HepG2 (cell line): ENCODE measurements around the gene NDUFV1. TPM values are rescaled to one million over a fixed set of nuclear protein-coding genes. Genes with fewer than 3 reads are reported as not detected.

Experiments
- ATAC-seq: fragments of 200-7000 bp; cut with Tn5 transposase; 3 replicates; pipeline ENCODE4 v1.9.1; 2020; ENCODE audit warnings: mild to moderate bottlenecking, moderate library complexity
- BruUV-seq: library from RNA; stranded (reverse); fragments of 400-500 nt; replicated peaks from 2 replicates; lab custom pipeline; 2021; lab: Mats Ljungman, UMichigan
- CTCF ChIA-PET: fragments of 300-600 bp; formaldehyde crosslinking; extraction: SDS; loops from one replicate; lab custom pipeline; 2021; ENCODE audit warnings: low total read pairs, inconsistent platforms, low intra/inter-chr PET ratio; lab: Yijun Ruan, JAX
- POLR2A ChIA-PET: fragments of 350-600 bp; sonication (Branson Sonifier 250); formaldehyde crosslinking; loops from one replicate; lab custom pipeline; 2020; ENCODE audit warnings: antibody characterized with exemption, inconsistent platforms; lab: Yijun Ruan, JAX
- DNase-seq: peaks from one replicate; pipeline ENCODE4 v3.0.0-alpha.2; 2015; ENCODE audit warnings: low spot score
- FAIRE-seq: peaks from 3 replicates; lab custom pipeline; 2011; peaks lifted over from hg19 to GRCh38; lab: Jason Lieb, UNC
- H2AFZ ChIP-seq: one replicate; pipeline ENCODE4 v1.6.1; 2011; ENCODE audit warnings: low read length, inconsistent platforms
- H3K27ac ChIP-seq: fragments of 300-600 bp; 3 replicates; pipeline ENCODE4 v1.8.0; 2011; ENCODE audit warnings: mixed run types, mild to moderate bottlenecking, mixed read lengths, low read length, inconsistent platforms; ENCODE audit not compliant: insufficient read depth; ENCODE audit errors: extremely low read length
- H3K27me3 ChIP-seq, 2 experiments: fragments of 200-600 bp in 1 of 2; 2 replicates in 1 of 2; 3 replicates in 1 of 2; pipeline versions ENCODE4 v1.6.0 to v1.8.0; 2011; ENCODE audit warnings: low read length in 2 of 2, mild to moderate bottlenecking in 2 of 2, moderate library complexity in 2 of 2, inconsistent platforms in 1 of 2; ENCODE audit not compliant: insufficient read depth in 2 of 2, control insufficient read depth in 1 of 2
- H3K36me3 ChIP-seq, 2 experiments: fragments of 200-600 bp in 1 of 2; replicated peaks in 1 of 2; 2 replicates in 1 of 2; 3 replicates in 1 of 2; pipeline versions ENCODE4 v1.5.1 to v1.8.0; 2011; ENCODE audit warnings: low read length in 2 of 2, inconsistent platforms in 1 of 2; ENCODE audit not compliant: insufficient read depth in 2 of 2, control insufficient read depth in 1 of 2
- H3K4me1 ChIP-seq: 2 replicates; pipeline ENCODE4 v1.5.1; 2012; ENCODE audit warnings: low read length, inconsistent platforms; ENCODE audit not compliant: insufficient read depth
- H3K4me2 ChIP-seq: 2 replicates; pipeline ENCODE4 v1.6.0; 2011; ENCODE audit warnings: low read depth, low read length, inconsistent platforms
- H3K4me3 ChIP-seq, 3 experiments: fragments of 200-600 bp in 1 of 3; sonication (generic), shearing (Covaris generic) in 1 of 3; replicated peaks in 1 of 3; 2 replicates each; pipeline ENCODE4 v1.5.1; 2011 to 2016; ENCODE audit warnings: low read length in 3 of 3, inconsistent platforms in 2 of 3, low read depth in 2 of 3, mild to moderate bottlenecking in 2 of 3, control low read depth in 1 of 3, mixed read lengths in 1 of 3; ENCODE audit not compliant: insufficient read depth in 1 of 3
- H3K79me2 ChIP-seq: one replicate; pipeline ENCODE4 v1.6.1; 2011; ENCODE audit warnings: low read length, inconsistent platforms; ENCODE audit not compliant: insufficient read depth
- H3K9ac ChIP-seq: 2 replicates; pipeline ENCODE4 v1.6.0; 2011; ENCODE audit warnings: mild to moderate bottlenecking, low read depth, low read length, inconsistent platforms; ENCODE audit not compliant: insufficient read depth
- H3K9me3 ChIP-seq: 2 replicates; pipeline ENCODE4 v1.5.1; 2012; ENCODE audit warnings: mild to moderate bottlenecking, low read length
- H4K20me1 ChIP-seq: 2 replicates; pipeline ENCODE4 v1.6.0; 2011; ENCODE audit warnings: inconsistent platforms, mild to moderate bottlenecking, low read length, moderate library complexity; ENCODE audit not compliant: insufficient read depth
- CBFB ChIP-seq: sonication (generic); formaldehyde crosslinking; IDR thresholded peaks from 2 replicates; pipeline ENCODE4 v1.4.0; 2020; ENCODE audit warnings: missing genetic modification reagents
- KAT7 ChIP-seq: IDR thresholded peaks from 2 replicates; pipeline ENCODE4 v1.6.1; 2018; ENCODE audit warnings: borderline replicate concordance, missing compliant biosample characterization
- MTA1 ChIP-seq: sonication (generic); formaldehyde crosslinking; IDR thresholded peaks from 2 replicates; pipeline ENCODE4 v1.4.0; 2020; ENCODE audit warnings: missing genetic modification reagents, mild to moderate bottlenecking, borderline replicate concordance
- MXD1 ChIP-seq: sonication (generic); formaldehyde crosslinking; IDR thresholded peaks from 2 replicates; pipeline ENCODE4 v1.4.0; 2020; ENCODE audit warnings: mild to moderate bottlenecking, missing genetic modification reagents
- SNAPC2 ChIP-seq: sonication (generic); formaldehyde crosslinking; IDR thresholded peaks from 2 replicates; pipeline ENCODE4 v1.8.1; 2022; ENCODE audit warnings: mild to moderate bottlenecking, missing genetic modification reagents
- ZMYM2 ChIP-seq: sonication (generic); formaldehyde crosslinking; IDR thresholded peaks from 2 replicates; pipeline ENCODE4 v1.8.0; 2022; ENCODE audit warnings: mild to moderate bottlenecking, missing genetic modification reagents
- ZNF230 ChIP-seq: sonication (generic); formaldehyde crosslinking; IDR thresholded peaks from 2 replicates; pipeline ENCODE4 v1.4.0; 2020; ENCODE audit warnings: mild to moderate bottlenecking, missing genetic modification reagents
- ZNF7 ChIP-seq: IDR thresholded peaks from 2 replicates; pipeline ENCODE4 v1.6.1; 2016; ENCODE audit warnings: missing biosample characterization, missing genetic modification reagents
- ZNF850 ChIP-seq: sonication (generic); formaldehyde crosslinking; conservative IDR thresholded peaks from 2 replicates; pipeline ENCODE4 v1.9.0; 2021; ENCODE audit warnings: mild to moderate bottlenecking, missing genetic modification reagents
- ZNF879 ChIP-seq: sonication (generic); formaldehyde crosslinking; IDR thresholded peaks from 2 replicates; pipeline ENCODE4 v1.8.1; 2023; ENCODE audit warnings: missing genetic modification reagents
- ZXDC ChIP-seq: sonication (generic); formaldehyde crosslinking; IDR thresholded peaks from 2 replicates; pipeline ENCODE4 v1.5.0; 2020; ENCODE audit warnings: mild to moderate bottlenecking, missing genetic modification reagents
- WGBS: methylation state at CpG from one replicate; pipeline ENCODE4 v1.1.6; 2017; ENCODE audit warnings: low lambda C conversion rate; 5-methylcytosine and 5-hydroxymethylcytosine counted together
- in situ Hi-C: cut with HindIII; loops from 2 replicates; pipeline ENCODE4 v1.10.0; 2017; ENCODE audit warnings: low pct_unique_long_range_greater_than_20kb; ENCODE audit not compliant: extremely low pct_ligation_motif_present
- intact Hi-C: fragments of 100-400 bp; cut with micrococcal nuclease; formaldehyde crosslinking; loops from one replicate; pipeline ENCODE4 v1.10.0; 2022; ENCODE audit not compliant: unreplicated experiment
- polyA plus RNA-seq, 8 experiments: library from polyadenylated mRNA; depleted of rRNA in 3 of 8; stranded (reverse) in 7 of 8; unstranded in 1 of 8; fragments of >200 nt; fragmentation: Illumina TruSeq in 4 of 8; extraction: Trizol in 4 of 8; gene quantifications; 2 replicates each; pipeline versions ENCODE4 v1.2.1 to v1.2.3, GENCODE V29; 2011 to 2016; ENCODE audit warnings: low read depth in 4 of 8, missing spikeins in 1 of 8, mixed read lengths in 1 of 8; ENCODE audit not compliant: insufficient read depth in 1 of 8
- total RNA-seq, 5 experiments: library from RNA; depleted of rRNA; stranded (reverse); fragments of >200 nt; fragmentation: Illumina TruSeq; extraction: Trizol; gene quantifications; 2 replicates each; pipeline ENCODE4 v1.2.3, GENCODE V29; 2016; ENCODE audit warnings: low read depth in 1 of 5
- TF ChIP-seq, protein P1 (sequence below): sonication (generic); formaldehyde crosslinking; IDR thresholded peaks from 2 replicates; pipeline ENCODE4 v1.9.0; 2021; ENCODE audit warnings: missing genetic modification reagents, borderline replicate concordance

The NDUFV1 gene
- total and polyA plus RNA-seq, 2 of the 13 experiments (the other 11 are each of a cell fraction or from before 2014, with no cell fraction given) = 88.9 to 137 TPM

- POLR2A ChIA-PET = interaction anchor here (1.4 to 4.8 kb wide), 4 partner anchors 11 to 22 kb away, joined by 4 to 52 read pairs (median 8); partner anchors contain the start of gene ACY3
- peak overlapping the region; percentile 91 for H3K4me2 ChIP-seq
- ATAC-seq (no peak), DNase-seq (no peak), FAIRE-seq (no peak)
- peak overlapping the region; percentile 78; the same call in 1 of the 2 replicates for H3K9ac ChIP-seq
- no peaks in the 10 kb centered on the region for H3K36me3 ChIP-seq
- intact Hi-C loops = no loop called here
- 100% methylated on average over 5 of the region's 15 CpGs for WGBS
- TF ChIP-seq ZXDC (CRISPR knock-in tag) (no peak), ZNF879 (CRISPR knock-in tag) (no peak), ZNF230 (CRISPR knock-in tag) (no peak), CBFB (CRISPR knock-in tag) (no peak), SNAPC2 (CRISPR knock-in tag) (no peak), MXD1 (CRISPR knock-in tag) (no peak), ZMYM2 (CRISPR knock-in tag) (no peak), ZNF850 (CRISPR knock-in tag) (no peak), ZNF7 (CRISPR knock-in tag) (no peak), KAT7 (no peak), MTA1 (no peak)
- TF ChIP-seq, protein P1, sequence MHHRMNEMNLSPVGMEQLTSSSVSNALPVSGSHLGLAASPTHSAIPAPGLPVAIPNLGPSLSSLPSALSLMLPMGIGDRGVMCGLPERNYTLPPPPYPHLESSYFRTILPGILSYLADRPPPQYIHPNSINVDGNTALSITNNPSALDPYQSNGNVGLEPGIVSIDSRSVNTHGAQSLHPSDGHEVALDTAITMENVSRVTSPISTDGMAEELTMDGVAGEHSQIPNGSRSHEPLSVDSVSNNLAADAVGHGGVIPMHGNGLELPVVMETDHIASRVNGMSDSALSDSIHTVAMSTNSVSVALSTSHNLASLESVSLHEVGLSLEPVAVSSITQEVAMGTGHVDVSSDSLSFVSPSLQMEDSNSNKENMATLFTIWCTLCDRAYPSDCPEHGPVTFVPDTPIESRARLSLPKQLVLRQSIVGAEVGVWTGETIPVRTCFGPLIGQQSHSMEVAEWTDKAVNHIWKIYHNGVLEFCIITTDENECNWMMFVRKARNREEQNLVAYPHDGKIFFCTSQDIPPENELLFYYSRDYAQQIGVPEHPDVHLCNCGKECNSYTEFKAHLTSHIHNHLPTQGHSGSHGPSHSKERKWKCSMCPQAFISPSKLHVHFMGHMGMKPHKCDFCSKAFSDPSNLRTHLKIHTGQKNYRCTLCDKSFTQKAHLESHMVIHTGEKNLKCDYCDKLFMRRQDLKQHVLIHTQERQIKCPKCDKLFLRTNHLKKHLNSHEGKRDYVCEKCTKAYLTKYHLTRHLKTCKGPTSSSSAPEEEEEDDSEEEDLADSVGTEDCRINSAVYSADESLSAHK (CRISPR knock-in tag) = no peak
- H3K27ac ChIP-seq = no peak overlapping the region
- no peaks in the 10 kb centered on the region for H3K79me2 ChIP-seq
- no peaks in the 10 kb centered on the region for H4K20me1 ChIP-seq
- in situ Hi-C loops = no loop called here
- H3K27me3 ChIP-seq = no peaks in the 10 kb centered on the region
- 0 out of 6 replicates have a peak overlapping the region, but pooled peaks of 1 of the 3 experiments have one; percentile 77 for H3K4me3 ChIP-seq
- H3K9me3 ChIP-seq = no peaks in the 10 kb centered on the region
- peaks cover 48% of the 10 kb centered on the region for H3K4me1 ChIP-seq
- no peak overlapping the region for H2AFZ ChIP-seq
- CTCF ChIA-PET = interaction anchor here (2.0 kb wide), 1 partner anchor 32 kb away, joined by 13 read pairs; no protein-coding TSS in a partner anchor
- BruUV-seq = no TSS peak
These were observed 21.3 kb downstream of the NDUFV1 start for GRCh38 chr11:67627812-67628624.
